GM19324 (cell line): ENCODE results near the gene TBC1D22A.

Experiments used
- ATAC-seq: cut with Tn5 transposase; IDR thresholded peaks from one replicate; pipeline ENCODE4 v1.9.1; 2021; ENCODE audit warnings: mild to moderate bottlenecking, moderate library complexity; ENCODE audit not compliant: unreplicated experiment, low FRiP score

Gene TBC1D22A

DNA sequence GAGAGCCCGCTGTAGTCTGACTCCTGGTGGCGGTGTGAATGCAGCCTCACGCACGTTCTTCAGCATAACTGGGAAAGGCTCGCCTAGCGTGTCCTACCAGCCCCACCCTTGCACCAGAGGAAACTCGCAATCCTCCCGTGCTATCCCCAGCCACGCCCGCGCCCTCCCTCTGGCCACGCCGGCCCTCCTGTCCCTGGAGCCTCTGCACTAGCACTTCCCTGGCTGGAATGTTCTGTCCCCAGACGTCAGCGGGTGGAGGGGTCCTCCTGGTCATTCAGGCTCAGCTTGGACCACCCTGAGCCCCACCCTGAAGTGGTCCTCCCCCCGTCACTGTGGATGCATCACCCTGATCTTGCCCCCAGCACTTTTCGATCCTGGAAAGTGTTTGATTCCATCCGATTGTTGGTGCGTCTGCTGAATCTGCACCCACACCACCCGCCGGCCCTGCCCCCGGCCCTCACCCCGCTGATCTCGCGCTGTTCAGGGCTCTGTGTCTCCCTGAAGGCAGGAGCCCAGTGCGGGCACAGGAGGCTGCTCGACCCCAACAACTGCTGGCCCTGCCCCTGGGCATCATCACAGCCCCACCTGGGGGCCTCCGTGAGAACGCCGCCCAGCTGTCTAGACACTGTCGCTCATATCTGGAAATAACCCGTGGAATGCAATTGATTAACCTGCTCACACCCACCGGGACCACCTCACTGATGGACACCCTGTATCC lies 437.0 kb downstream of the TBC1D22A start:
- ATAC-seq = no peak

GRCh38 chr22:47199979-47200272 lies 437.5 kb downstream of the TBC1D22A start:
- ATAC-seq = no peak

- no peak for ATAC-seq
Observed at GRCh38 chr22:47200273-47201051, 438.0 kb downstream of the TBC1D22A start.

GRCh38 chr22:47201186-47201995 lies 438.9 kb downstream of the TBC1D22A start:
- ATAC-seq = no peak

DNA sequence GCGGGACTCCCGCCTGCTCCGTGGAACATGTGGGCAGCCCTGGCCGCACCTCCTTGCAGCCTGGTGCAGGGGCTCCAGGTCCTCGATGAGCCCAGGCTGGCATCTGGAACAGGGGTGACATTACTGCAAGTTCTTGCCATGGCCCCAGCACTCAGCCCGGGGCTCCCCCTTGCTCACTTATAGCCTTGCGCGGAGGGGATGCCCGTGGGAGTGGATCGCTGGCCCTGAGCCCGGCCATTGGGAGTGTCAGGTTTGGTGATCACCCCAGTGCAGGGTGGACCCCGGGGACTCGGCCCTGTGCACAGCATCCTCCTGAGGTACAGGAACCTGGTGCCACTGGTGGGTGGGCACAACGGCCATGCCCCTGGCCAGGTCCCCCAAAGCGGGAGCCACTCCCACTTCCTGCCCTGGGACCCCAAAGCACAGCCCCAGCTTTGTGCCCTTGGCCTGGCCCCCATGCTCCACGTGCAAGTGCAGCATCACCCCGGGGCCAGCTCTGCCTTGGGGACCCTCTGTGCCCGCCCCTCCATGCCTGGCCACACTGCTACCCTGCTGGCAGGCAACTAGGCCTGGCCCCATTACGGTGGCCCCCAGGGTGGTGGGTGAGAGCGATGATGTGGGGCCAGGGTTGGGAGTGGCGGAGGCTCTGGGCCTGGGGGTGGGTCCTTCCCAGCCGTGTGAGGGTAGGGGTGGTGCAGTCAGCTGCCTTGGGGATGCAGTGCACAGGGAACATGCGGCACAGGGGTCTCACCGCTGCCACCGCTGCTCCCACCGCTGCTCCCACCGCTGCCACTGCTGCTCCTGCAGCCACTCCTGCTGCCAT lies 439.8 kb downstream of the TBC1D22A start:
- no peak for ATAC-seq

DNA sequence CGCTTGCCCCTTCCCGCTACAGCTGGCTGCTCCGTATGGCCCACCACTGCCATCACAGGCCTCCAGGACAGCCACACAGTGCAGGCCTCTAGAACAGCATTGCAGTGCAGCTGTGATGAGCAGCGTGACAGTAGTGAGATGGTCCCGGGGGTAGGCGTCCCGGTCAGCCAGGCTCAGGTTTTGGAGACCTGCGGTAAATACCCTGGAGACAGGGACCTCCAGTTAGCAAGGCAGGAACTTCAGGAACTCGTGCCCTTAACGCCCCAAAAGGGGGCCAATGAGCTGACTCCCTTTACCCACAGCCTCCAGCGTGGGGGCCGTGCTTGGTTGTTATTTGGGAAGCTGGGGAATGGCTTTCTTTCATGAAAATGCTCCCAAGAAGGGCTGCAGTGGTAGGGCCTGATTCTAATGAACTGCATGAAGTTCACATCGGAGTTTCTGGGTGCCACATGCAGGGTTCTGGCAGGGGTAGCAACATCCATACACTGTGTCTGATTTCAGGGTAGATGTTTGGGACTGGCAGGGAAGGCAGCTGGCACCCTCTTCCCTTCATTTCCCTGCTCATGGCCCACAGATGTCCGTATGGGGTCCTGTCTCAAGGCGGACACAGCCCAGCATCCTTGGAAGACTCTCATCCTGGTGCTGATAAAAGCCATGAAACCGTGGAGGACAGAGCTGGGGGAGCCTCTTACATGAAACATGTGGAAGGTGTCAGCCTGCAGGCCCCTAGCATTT lies 440.5 kb downstream of the TBC1D22A start:
- no peak for ATAC-seq

DNA sequence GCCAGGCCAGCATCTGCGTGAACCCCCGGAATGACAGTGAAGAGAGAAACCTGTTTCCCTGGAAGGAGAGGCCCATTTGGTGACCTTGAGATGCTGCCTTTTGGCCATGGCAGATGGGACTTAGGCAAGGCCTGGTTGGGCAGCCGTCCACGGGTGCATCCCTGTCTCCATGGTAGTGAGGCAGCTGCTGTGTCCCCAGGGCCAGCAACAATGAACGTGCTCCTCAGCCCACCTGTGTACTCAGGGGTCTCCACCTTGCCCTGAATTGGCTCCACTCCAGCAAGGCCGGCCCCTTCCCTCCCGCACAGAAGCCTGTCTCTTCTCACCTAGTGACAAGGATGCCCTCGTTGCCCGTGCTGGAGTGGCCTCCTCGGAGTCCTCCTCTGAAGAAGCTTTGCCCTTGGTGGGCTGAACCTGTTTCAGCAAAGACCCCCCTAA lies 441.1 kb downstream of the TBC1D22A start:
- no peak for ATAC-seq

DNA sequence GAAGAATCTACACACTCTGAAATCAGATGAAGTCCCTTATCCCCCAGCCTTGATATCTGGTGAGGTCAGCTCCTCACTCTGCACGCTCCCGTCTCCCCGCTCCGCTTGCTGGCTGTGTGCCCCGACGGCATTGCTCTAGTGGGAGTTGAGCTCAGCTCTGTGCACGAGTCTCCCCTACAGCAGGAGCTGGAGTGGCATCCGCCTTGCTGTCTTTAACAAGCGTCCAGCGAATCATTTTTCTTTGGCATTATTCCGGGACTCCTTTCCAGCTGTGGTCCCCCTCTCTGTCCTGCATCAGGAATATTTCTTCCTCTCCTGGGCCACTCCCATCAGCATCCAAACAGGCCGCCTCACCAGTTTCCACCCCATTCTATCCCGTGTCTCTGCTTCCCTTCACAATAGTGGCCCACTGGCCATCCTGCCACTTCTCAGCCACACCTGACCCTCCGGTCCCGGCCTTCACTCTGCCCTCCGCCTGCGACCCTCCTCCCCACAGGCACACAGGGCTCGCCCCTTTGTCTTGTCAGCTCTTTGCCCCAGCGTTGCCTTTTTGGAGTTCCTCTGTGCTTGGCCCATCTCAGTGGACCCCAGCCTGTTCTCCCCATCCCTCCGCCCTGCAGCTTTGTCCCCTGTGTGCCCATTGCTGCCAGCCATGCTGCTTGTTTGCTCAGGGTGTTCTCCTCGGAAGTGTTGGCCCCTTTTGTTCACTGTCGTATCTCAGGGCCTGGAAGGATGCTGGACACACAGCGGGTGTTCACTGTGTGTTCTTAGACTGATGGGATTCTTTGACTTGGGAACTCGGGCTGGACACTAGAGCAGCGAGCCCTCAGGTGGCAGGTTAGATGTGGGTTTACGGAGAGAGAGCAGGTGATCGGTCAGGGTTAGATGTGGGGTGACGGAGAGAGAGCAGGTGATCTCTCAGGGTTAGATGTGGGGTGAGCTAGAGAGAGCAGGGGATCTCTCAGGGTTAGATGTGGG lies 441.8 kb downstream of the TBC1D22A start:
- no peak for ATAC-seq

GRCh38 chr22:47205081-47205491 lies 442.6 kb downstream of the TBC1D22A start:
- ATAC-seq = no peak

DNA sequence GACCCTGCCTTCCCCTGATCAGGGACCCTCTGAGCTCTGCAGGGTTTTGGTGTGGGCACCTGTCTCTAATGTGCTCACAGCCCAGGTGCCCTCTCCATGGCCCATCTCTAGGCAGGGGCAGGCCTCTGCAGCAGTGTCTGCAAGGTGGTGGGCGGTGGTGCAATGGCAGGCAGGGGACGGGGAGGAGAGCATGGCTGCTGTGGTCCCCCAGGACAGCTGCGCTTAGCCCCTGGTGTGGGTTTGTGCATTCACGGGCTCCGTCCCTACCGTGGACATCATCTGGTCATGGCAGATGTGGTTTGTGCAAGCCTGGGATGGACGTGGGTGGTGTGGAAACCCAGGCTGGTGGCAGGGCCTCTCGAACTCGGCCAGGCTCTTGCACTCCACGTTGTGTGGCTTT lies 443.1 kb downstream of the TBC1D22A start:
- no peak for ATAC-seq

GRCh38 chr22:47206164-47206563 lies 443.7 kb downstream of the TBC1D22A start:
- no peak for ATAC-seq

DNA sequence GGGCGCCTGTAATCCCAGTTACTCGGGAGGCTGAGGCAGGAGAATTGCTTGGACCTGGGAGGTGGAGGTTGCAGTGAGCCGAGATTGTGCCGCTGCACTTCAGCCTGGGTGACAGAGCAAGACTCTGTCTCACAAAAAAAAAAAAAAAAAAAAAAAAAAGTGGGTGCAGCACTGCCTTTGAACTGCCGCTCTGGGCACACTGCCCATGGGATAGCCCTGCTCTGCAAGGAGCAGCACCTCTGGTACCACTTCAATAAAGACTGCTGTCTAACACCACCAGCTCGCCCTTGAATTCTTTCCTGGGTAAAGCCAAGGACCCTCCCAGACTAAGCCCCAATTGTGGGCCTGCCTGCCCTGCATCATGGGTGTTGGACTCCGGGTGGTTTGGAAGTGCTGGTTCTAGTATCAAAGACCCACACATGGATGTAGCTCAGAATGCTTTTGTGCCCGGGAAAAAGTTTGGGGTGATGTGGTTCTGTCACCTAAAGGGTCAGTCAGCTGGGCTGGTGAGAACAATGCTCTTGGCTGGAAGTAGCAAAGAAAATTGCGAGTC lies 444.3 kb downstream of the TBC1D22A start:
- no peak for ATAC-seq

DNA sequence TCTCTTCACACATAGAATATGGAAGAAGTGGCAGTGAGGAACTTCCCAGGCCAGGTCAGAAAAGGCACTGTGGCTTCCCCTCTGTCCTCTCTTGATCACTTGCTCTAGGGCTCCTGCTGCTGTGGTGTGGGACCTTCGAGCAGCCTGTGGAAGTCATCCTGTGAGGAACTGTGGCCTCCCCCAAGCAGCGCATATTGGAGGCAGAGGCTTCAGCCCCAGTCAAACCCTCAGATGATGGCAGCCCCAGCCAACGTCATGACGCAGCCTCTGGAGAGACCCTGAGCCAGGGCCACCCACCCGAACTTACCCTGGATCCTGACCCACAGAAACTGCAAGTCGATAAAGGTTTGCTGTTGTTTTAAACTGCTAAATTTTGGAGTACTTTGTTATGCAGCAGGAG lies 444.9 kb downstream of the TBC1D22A start:
- ATAC-seq = no peak

DNA sequence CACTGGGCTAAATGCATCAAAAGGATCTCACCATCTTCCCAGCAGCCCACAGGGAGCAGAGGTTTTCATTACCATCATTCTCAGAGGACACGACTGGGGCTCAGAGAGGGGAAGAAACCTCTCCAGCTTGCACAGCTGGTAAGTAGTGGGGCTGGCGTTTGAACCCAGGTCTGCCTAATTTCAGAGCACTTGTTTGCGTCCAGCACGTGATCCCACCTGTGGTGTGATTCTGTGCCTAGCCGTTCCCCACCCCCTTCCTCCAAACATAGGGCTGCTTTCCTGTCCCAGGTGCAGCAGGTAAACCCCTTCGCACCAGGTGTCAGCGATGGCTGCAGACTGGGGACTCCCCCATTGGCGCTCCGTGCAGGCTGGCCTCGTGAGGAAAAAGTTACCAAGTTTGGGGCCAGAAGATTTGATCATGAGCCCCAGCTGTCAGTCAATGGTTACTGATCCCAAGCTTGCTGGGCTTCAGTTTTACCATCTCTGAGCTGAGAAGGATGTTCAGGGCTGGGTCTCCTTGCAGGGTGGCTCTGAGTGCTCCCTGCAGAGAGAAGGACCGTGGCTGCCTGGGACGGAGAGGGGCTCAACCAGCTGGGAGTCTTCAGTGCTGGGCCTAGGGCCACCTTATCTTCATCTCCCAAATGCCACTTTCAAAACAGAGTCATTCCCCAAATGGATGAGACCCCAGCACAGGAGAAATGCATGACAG lies 445.6 kb downstream of the TBC1D22A start:
- ATAC-seq = no peak

- no peak for ATAC-seq
Observed at GRCh38 chr22:47208630-47209029, 446.2 kb downstream of the TBC1D22A start.

DNA sequence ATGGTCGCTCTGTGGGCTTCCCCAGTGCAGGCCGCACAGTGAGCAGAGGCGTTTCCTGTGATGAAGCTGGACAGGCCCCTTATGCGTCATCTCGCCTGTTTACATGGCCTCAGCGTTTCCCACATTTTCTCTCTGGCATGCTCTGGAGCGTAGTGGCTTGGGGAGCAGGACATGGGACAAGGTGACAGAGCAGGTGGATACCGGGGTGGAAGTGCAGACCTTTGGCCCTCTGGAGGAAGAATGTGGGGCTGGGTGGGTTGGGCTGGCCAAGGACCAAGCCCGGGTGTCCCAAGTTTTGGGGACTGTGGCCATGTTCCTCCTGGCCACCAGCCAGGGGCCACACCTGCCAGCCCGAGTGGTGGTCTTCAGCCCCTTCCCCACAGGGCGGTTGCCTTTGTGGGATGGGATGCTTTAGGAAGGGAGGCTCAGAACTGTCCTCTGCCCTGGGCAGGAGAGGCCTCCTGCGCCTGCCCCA lies 446.6 kb downstream of the TBC1D22A start:
- no peak for ATAC-seq

GRCh38 chr22:47209547-47210023 lies 447.1 kb downstream of the TBC1D22A start:
- no peak for ATAC-seq
